Testis (tissue), 2 donors: ENCODE measurements around the gene CCDC191.

Source experiments
- CTCF ChIP-seq, 3 experiments: fragments of 450-650 bp in 2 of 3; fragments of 200-600 bp in 1 of 3; sonication (generic) in 1 of 3; IDR thresholded peaks; one replicate each; pipeline ENCODE4 v1.5.1; 2016 to 2019; ENCODE audit warnings: antibody characterized with exemption in 3 of 3, mild to moderate bottlenecking in 2 of 3, moderate library complexity in 1 of 3
- POLR2A ChIP-seq: fragments of 450-650 bp; IDR thresholded peaks from one replicate; pipeline ENCODE4 v1.6.1; 2017; ENCODE audit warnings: antibody characterized with exemption, mild to moderate bottlenecking, moderate library complexity

GRCh38 chr3:113968986-113969385, 87.3 kb downstream of the CCDC191 start:
- TF ChIP-seq CTCF (IDR thresholded peaks at IDR 0.05) = no peak
- no peak for TF ChIP-seq POLR2A
